ENCODE measurements around the gene ASB2. TPM values are rescaled to one million over a fixed set of nuclear protein-coding genes. Genes with fewer than 3 reads are reported as not detected.

ASB2 gene
- total RNA-seq, 2 donors from 2014 or later = 10.3 to 17.4 TPM

GRCh38 chr14:93960774-93961438 lies 15.5 kb downstream of the ASB2 start:
- TF ChIP-seq CTCF (IDR thresholded peaks at IDR 0.05) (no peak), POLR2A (IDR thresholded peaks at IDR 0.05) (no peak), POLR2AphosphoS5 (IDR thresholded peaks at IDR 0.05) (no peak)

GRCh38 chr14:93960108-93960475 lies 16.3 kb downstream of the ASB2 start:
- Histone ChIP-seq H3K9me3 (no peaks in the 10 kb centered on the region), H3K4me1 (replicated peaks) (no peaks in the 10 kb centered on the region), H3K36me3 (no peaks in the 10 kb centered on the region), H3K27ac (no peak overlapping the region), H3K4me3 (no peak overlapping the region), H3K27me3 (replicated peaks; ENCODE audit: insufficient read depth) (no peaks in the 10 kb centered on the region)
- DNase-seq (ENCODE audit: low spot score) = no peak
- intact Hi-C loops (cut with DNase I) = no loop called here
- TF ChIP-seq POLR2A (IDR thresholded peaks at IDR 0.05) = no peak
- no peak for TF ChIP-seq POLR2AphosphoS5 (IDR thresholded peaks at IDR 0.05)
- TF ChIP-seq CTCF (IDR thresholded peaks at IDR 0.05) = no peak

More at GRCh38 chr14:93960774-93961438, 15.5 kb downstream of the ASB2 start:
- Histone ChIP-seq H3K9me3 (no peaks in the 10 kb centered on the region), H3K27ac (no peak overlapping the region), H3K4me1 (replicated peaks) (no peaks in the 10 kb centered on the region), H3K36me3 (no peaks in the 10 kb centered on the region), H3K27me3 (replicated peaks; ENCODE audit: insufficient read depth) (no peaks in the 10 kb centered on the region), H3K4me3 (no peak overlapping the region)
- WGBS = 87% methylated on average over 3 of the region's 3 CpGs
- intact Hi-C loops (cut with DNase I) = no loop called here
- no peak for DNase-seq (ENCODE audit: low spot score)

GRCh38 chr14:93959239-93960107 lies 16.9 kb downstream of the ASB2 start:
- intact Hi-C loops (cut with DNase I) = no loop called here
- 61% methylated on average over 22 of the region's 23 CpGs for WGBS
- no peaks in the 10 kb centered on the region for H3K9me3 ChIP-seq
- H3K36me3 ChIP-seq = no peaks in the 10 kb centered on the region
- TF ChIP-seq POLR2AphosphoS5 (IDR thresholded peaks at IDR 0.05) = no peak
- no peak for TF ChIP-seq POLR2A (IDR thresholded peaks at IDR 0.05)
- TF ChIP-seq CTCF (IDR thresholded peaks at IDR 0.05) = no peak
- no peak overlapping the region for H3K4me3 ChIP-seq
- no peak overlapping the region for H3K27ac ChIP-seq
- H3K4me1 ChIP-seq (replicated peaks) = no peaks in the 10 kb centered on the region
- H3K27me3 ChIP-seq (replicated peaks; ENCODE audit: insufficient read depth) = no peaks in the 10 kb centered on the region
- no peak for DNase-seq (ENCODE audit: low spot score)

- DNase-seq (ENCODE audit: low spot score) = no peak
- no peak for TF ChIP-seq POLR2A (IDR thresholded peaks at IDR 0.05)
- no peak for TF ChIP-seq CTCF (IDR thresholded peaks at IDR 0.05)
- no peak for TF ChIP-seq POLR2AphosphoS5 (IDR thresholded peaks at IDR 0.05)
- H3K9me3 ChIP-seq = no peaks in the 10 kb centered on the region
- no peak overlapping the region for H3K4me3 ChIP-seq
- 92% methylated on average over 6 of the region's 7 CpGs for WGBS
- H3K4me1 ChIP-seq (replicated peaks) = no peaks in the 10 kb centered on the region
- H3K27me3 ChIP-seq (replicated peaks; ENCODE audit: insufficient read depth) = no peaks in the 10 kb centered on the region
- intact Hi-C loops (cut with DNase I) = no loop called here
- H3K36me3 ChIP-seq = no peaks in the 10 kb centered on the region
- no peak overlapping the region for H3K27ac ChIP-seq
Observed at GRCh38 chr14:93958567-93959238, 17.7 kb downstream of the ASB2 start.

Measured in prostate gland (tissue), 2 donors.